K562 (cell line): ENCODE data around the gene CACNA1C. TPM values are rescaled to one million over a fixed set of nuclear protein-coding genes. Genes with fewer than 3 reads are reported as not detected.

Experiments used
- ATAC-seq: fragments of 200-7000 bp; cut with Tn5 transposase; 3 replicates; pipeline ENCODE4 v1.9.1; 2020; ENCODE audit warnings: moderate library complexity
- BruUV-seq: library from RNA; stranded (reverse); fragments of 400-500 nt; replicated peaks from 2 replicates; lab custom pipeline; 2021; lab: Mats Ljungman, UMichigan
- CTCF ChIA-PET: fragments of 300-600 bp; formaldehyde crosslinking; extraction: SDS; loops from one replicate; lab custom pipeline; 2021; ENCODE audit warnings: low intra/inter-chr PET ratio; lab: Yijun Ruan, JAX
- POLR2A ChIA-PET: fragments of 300-600, 350-650 bp; sonication (Branson Sonifier 250); formaldehyde crosslinking; extraction: SDS; loops from one replicate; lab custom pipeline; 2021; ENCODE audit warnings: antibody characterized with exemption, inconsistent platforms; lab: Yijun Ruan, JAX
- DNase-seq, 4 experiments: peaks; one replicate each; pipeline versions ENCODE4 v3.0.0 to v3.0.0-alpha.2; 2011 to 2018; ENCODE audit warnings: low spot score in 3 of 4, mixed read lengths in 3 of 4; ENCODE audit errors: extremely low read depth in 1 of 4
- FAIRE-seq: peaks from 2 replicates; lab custom pipeline; 2011; peaks lifted over from hg19 to GRCh38; lab: Jason Lieb, UNC
- H2AFZ ChIP-seq: 2 replicates; pipeline ENCODE4 v1.6.0; 2011; ENCODE audit warnings: low read depth, low read length, control low read depth, inconsistent platforms
- H3K27ac ChIP-seq: fragments of 200-600 bp; 3 replicates; pipeline ENCODE4 v1.8.0; 2011; ENCODE audit warnings: low read depth, mild to moderate bottlenecking, control low read depth, inconsistent platforms, low read length, moderate library complexity, mixed read lengths; ENCODE audit errors: extremely low read depth
- H3K27me3 ChIP-seq, 2 experiments: fragments of 300-600 bp in 1 of 2; 2 replicates in 1 of 2; 3 replicates in 1 of 2; pipeline versions ENCODE4 v1.6.0 to v1.8.0; 2011; ENCODE audit warnings: inconsistent platforms in 2 of 2, low read length in 2 of 2, mild to moderate bottlenecking in 1 of 2, mixed read lengths in 1 of 2, moderate library complexity in 1 of 2; ENCODE audit not compliant: control insufficient read depth in 2 of 2, insufficient read depth in 2 of 2
- H3K36me3 ChIP-seq: fragments of 300-600 bp; 3 replicates; pipeline ENCODE4 v1.8.0; 2011; ENCODE audit warnings: mild to moderate bottlenecking, low read length, inconsistent platforms; ENCODE audit not compliant: control insufficient read depth, insufficient read depth
- H3K4me1 ChIP-seq, 2 experiments: fragments of 200-600 bp in 1 of 2; replicated peaks in 1 of 2; 2 replicates in 1 of 2; 3 replicates in 1 of 2; pipeline versions ENCODE4 v1.5.1 to v1.8.0; 2011; ENCODE audit warnings: inconsistent platforms in 2 of 2, low read length in 2 of 2, mild to moderate bottlenecking in 1 of 2, mixed read lengths in 1 of 2, moderate library complexity in 1 of 2; ENCODE audit not compliant: control insufficient read depth in 2 of 2, insufficient read depth in 2 of 2
- H3K4me2 ChIP-seq: 2 replicates; pipeline ENCODE4 v1.6.1; 2011; ENCODE audit warnings: low read length, control low read depth, inconsistent platforms, mixed read lengths; ENCODE audit not compliant: insufficient read depth
- H3K4me3 ChIP-seq: fragments of 200-600 bp; sonication (generic), shearing (Covaris generic); 2 replicates; pipeline ENCODE4 v1.5.1; 2016; ENCODE audit warnings: control low read depth, inconsistent platforms
- H3K79me2 ChIP-seq: fragments of 200-600 bp; 3 replicates; pipeline ENCODE4 v1.8.0; 2011; ENCODE audit warnings: low read length, inconsistent platforms; ENCODE audit not compliant: control insufficient read depth, insufficient read depth
- H3K9ac ChIP-seq, 2 experiments: 2 replicates each; pipeline versions ENCODE4 v1.6.0 to v1.6.1; 2011; ENCODE audit warnings: low read depth in 2 of 2, low read length in 2 of 2, control low read depth in 1 of 2, inconsistent platforms in 1 of 2, mild to moderate bottlenecking in 1 of 2, mixed read lengths in 1 of 2; ENCODE audit not compliant: insufficient read depth in 1 of 2
- H3K9me1 ChIP-seq: one replicate; pipeline ENCODE4 v1.6.0; 2011; ENCODE audit warnings: inconsistent platforms, mild to moderate bottlenecking, low read length, moderate library complexity; ENCODE audit not compliant: control insufficient read depth, insufficient read depth
- H3K9me3 ChIP-seq: replicated peaks from 2 replicates; pipeline ENCODE4 v1.5.1; 2011; ENCODE audit warnings: low read depth, low read length, inconsistent platforms; ENCODE audit not compliant: control insufficient read depth, insufficient read depth
- H4K20me1 ChIP-seq: replicated peaks from 2 replicates; pipeline ENCODE4 v1.6.1; 2011; ENCODE audit warnings: low read length, inconsistent platforms, mixed read lengths; ENCODE audit not compliant: control insufficient read depth, insufficient read depth
- AFF4 ChIP-seq: sonication (generic); formaldehyde crosslinking; IDR thresholded peaks from 2 replicates; pipeline ENCODE4 v1.8.0; 2023; ENCODE audit warnings: mild to moderate bottlenecking, missing genetic modification reagents
- DDX20 ChIP-seq: fragments of 450-650 bp; IDR thresholded peaks from 2 replicates; pipeline ENCODE4 v1.6.1; 2016; ENCODE audit warnings: missing genetic modification characterization, low read depth, mild to moderate bottlenecking, missing compliant biosample characterization, moderate library complexity
- FOXM1 ChIP-seq, 2 experiments: fragments of 450-650 bp in 1 of 2; sonication (generic) in 1 of 2; formaldehyde crosslinking in 1 of 2; IDR thresholded peaks; 2 replicates each; pipeline versions ENCODE4 v1.6.1 to v1.9.0; 2017 to 2022; ENCODE audit warnings: low read depth in 2 of 2, mild to moderate bottlenecking in 2 of 2, missing genetic modification reagents in 1 of 2, moderate library complexity in 1 of 2
- FOXP1 ChIP-seq: sonication (generic); formaldehyde crosslinking; IDR thresholded peaks from 2 replicates; pipeline ENCODE4 v1.8.0; 2022; ENCODE audit warnings: mild to moderate bottlenecking, missing genetic modification reagents
- HMGN3 ChIP-seq: IDR thresholded peaks from 2 replicates; pipeline ENCODE4 v1.6.1; 2011; ENCODE audit warnings: borderline replicate concordance, low read depth, mild to moderate bottlenecking, mixed read lengths, low read length; ENCODE audit not compliant: insufficient read length; ENCODE audit errors: extremely low read depth
- LARP7 ChIP-seq: fragments of 450-650 bp; IDR thresholded peaks from 2 replicates; pipeline ENCODE4 v1.6.1; 2016
- MAFF ChIP-seq: IDR thresholded peaks from 2 replicates; pipeline ENCODE4 v1.6.1; 2012; ENCODE audit warnings: low read length, improper control_type of control experiment
- MAFG ChIP-seq: fragments of 450-650 bp; conservative IDR thresholded peaks from 2 replicates; pipeline ENCODE4 v1.6.1; 2016; ENCODE audit warnings: missing genetic modification characterization, missing compliant biosample characterization
- NFE2 ChIP-seq: IDR thresholded peaks from 2 replicates; pipeline ENCODE4 v1.6.1; 2014; ENCODE audit warnings: antibody characterized with exemption, low read depth
- PHF21A ChIP-seq: fragments of 450-650 bp; IDR thresholded peaks from 2 replicates; pipeline ENCODE4 v1.6.1; 2017; ENCODE audit warnings: low read depth, borderline replicate concordance
- TARDBP ChIP-seq: fragments of 450-650 bp; IDR thresholded peaks from 2 replicates; pipeline ENCODE4 v1.6.1; 2016
- ZBTB49 ChIP-seq: sonication (generic); formaldehyde crosslinking; IDR thresholded peaks from 2 replicates; pipeline ENCODE4 v1.8.0; 2022; ENCODE audit warnings: missing genetic modification reagents, mild to moderate bottlenecking, borderline replicate concordance
- WGBS: fragments of 100-300 bp; shearing (Covaris generic); methylation state at CpG from one replicate; pipeline ENCODE4 v1.1.6; 2016; ENCODE audit warnings: low coverage, mixed read lengths; ENCODE audit not compliant: insufficient coverage; ENCODE audit errors: missing lambda C conversion rate; 5-methylcytosine and 5-hydroxymethylcytosine counted together
- in situ Hi-C: fragments of 300-500 bp; cut with MboI; formaldehyde crosslinking; loops from 4 replicates; pipeline ENCODE4 v1.15.0; 2018; ENCODE audit warnings: inconsistent platforms, mixed read lengths
- intact Hi-C: fragments of 100-400 bp; cut with micrococcal nuclease; formaldehyde crosslinking; loops from 2 replicates; pipeline ENCODE4 v1.14.2; 2022
- polyA plus RNA-seq, 8 experiments: library from polyadenylated mRNA; depleted of rRNA in 4 of 8; stranded (reverse) in 5 of 8; unstranded in 3 of 8; fragments of >200 nt; fragmentation: Nextera tagmentation in 2 of 8; fragmentation: Illumina TruSeq in 1 of 8; extraction: Ambion mirVana in 2 of 8; extraction: Trizol in 1 of 8; gene quantifications; 2 replicates each; pipeline versions ENCODE4 v1.2.1 to v1.2.3, GENCODE V29; 2011 to 2014; ENCODE audit warnings: inconsistent platforms in 1 of 8, missing spikeins in 1 of 8
- total RNA-seq, 7 experiments: library from RNA; depleted of rRNA in 6 of 7; stranded (reverse); fragments of >200 nt in 6 of 7; fragmentation: Illumina TruSeq in 2 of 7; extraction: Trizol in 2 of 7; gene quantifications; 2 replicates each; pipeline versions ENCODE4 v1.2.1 to v1.2.3, GENCODE V29; 2011 to 2021; ENCODE audit warnings: low replicate concordance in 1 of 7
- TF ChIP-seq, protein P1 (sequence below): conservative IDR thresholded peaks from 2 replicates; pipeline ENCODE4 v1.6.1; 2011; ENCODE audit warnings: low read depth, mild to moderate bottlenecking, low read length; ENCODE audit not compliant: control insufficient read depth

CACNA1C gene
- total and polyA plus RNA-seq, 9 of the 15 experiments (the other 6 are each of a cell fraction or from before 2014, with no cell fraction given): not detected

GRCh38 chr12:2498964-2499500 lies 446.2 kb downstream of the CACNA1C start:
- H3K9me3 ChIP-seq: no peaks in the 10 kb centered on the region
- BruUV-seq: no TSS peak
- POLR2A ChIA-PET: no interaction called here
- in situ Hi-C loops: no loop called here
- no peak overlapping the region for H2AFZ ChIP-seq
- DNase-seq: no peak
- H3K36me3 ChIP-seq: no peaks in the 10 kb centered on the region
- no peaks in the 10 kb centered on the region for H4K20me1 ChIP-seq
- no peak overlapping the region for H3K9ac ChIP-seq
- CTCF ChIA-PET: no interaction called here
- no peak overlapping the region for H3K27ac ChIP-seq
- H3K79me2 ChIP-seq: no peaks in the 10 kb centered on the region
- intact Hi-C loops: no loop called here
- H3K4me1 ChIP-seq: no peaks in the 10 kb centered on the region; a peak in 1 of 5 replicates
- peaks cover 2 to 36% of the 10 kb centered on the region in 2 experiments; a peak in 4 of 5 replicates for H3K27me3 ChIP-seq
- no peak overlapping the region for H3K4me2 ChIP-seq
- H3K9me1 ChIP-seq: no peaks in the 10 kb centered on the region
- H3K4me3 ChIP-seq: no peak overlapping the region
- no peak for ATAC-seq
- WGBS: 0% methylated on average over 8 of the region's 10 CpGs
- FAIRE-seq: no peak
- TF ChIP-seq FOXP1: no peak
- no peak for TF ChIP-seq MAFF
- TF ChIP-seq, protein P1, sequence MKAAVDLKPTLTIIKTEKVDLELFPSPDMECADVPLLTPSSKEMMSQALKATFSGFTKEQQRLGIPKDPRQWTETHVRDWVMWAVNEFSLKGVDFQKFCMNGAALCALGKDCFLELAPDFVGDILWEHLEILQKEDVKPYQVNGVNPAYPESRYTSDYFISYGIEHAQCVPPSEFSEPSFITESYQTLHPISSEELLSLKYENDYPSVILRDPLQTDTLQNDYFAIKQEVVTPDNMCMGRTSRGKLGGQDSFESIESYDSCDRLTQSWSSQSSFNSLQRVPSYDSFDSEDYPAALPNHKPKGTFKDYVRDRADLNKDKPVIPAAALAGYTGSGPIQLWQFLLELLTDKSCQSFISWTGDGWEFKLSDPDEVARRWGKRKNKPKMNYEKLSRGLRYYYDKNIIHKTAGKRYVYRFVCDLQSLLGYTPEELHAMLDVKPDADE: no peak
- TF ChIP-seq AFF4: no peak
- no peak for TF ChIP-seq ZBTB49
- no peak for TF ChIP-seq PHF21A
- TF ChIP-seq MAFG (tag): no peak
- no peak for TF ChIP-seq TARDBP
- TF ChIP-seq LARP7: no peak
- TF ChIP-seq NFE2: no peak
- TF ChIP-seq HMGN3: no peak
- TF ChIP-seq FOXM1 (IDR thresholded peaks at IDR 0.05; ENCODE audit: low read depth): no peak
- TF ChIP-seq FOXM1 (CRISPR knock-in tag; IDR thresholded peaks at IDR 0.05; ENCODE audit: low read depth): no peak
- no peak for TF ChIP-seq DDX20 (tag)
